IMR-90 (cell line): ENCODE data around the gene THADA. TPM values are rescaled to one million over a fixed set of nuclear protein-coding genes. Genes with fewer than 3 reads are reported as not detected.
"Not testable (repeated sequence)": the region's sequence is repeated elsewhere in the genome, so short reads cannot be mapped to it uniquely, and the experiment has no call there.

Source experiments
- ATAC-seq: fragments of 200-7000 bp; cut with Tn5 transposase; 2 replicates; pipeline ENCODE4 v1.9.1; 2020; ENCODE audit warnings: low read depth, mild to moderate bottlenecking, moderate library complexity
- BruUV-seq: library from RNA; stranded (reverse); fragments of 400-500 nt; replicated peaks from 2 replicates; lab custom pipeline; 2021; lab: Mats Ljungman, UMichigan
- CTCF ChIA-PET: fragments of 300-600 bp; formaldehyde crosslinking; extraction: SDS; loops from one replicate; lab custom pipeline; 2021; ENCODE audit warnings: antibody characterized with exemption; lab: Yijun Ruan, JAX
- POLR2A ChIA-PET: fragments of 300-600 bp; sonication (Branson Sonifier 250); formaldehyde crosslinking; loops from one replicate; lab custom pipeline; 2022; ENCODE audit warnings: antibody characterized with exemption; ENCODE audit not compliant: unreplicated experiment; lab: Charles Lee
- DNase-seq: peaks from one replicate; pipeline ENCODE4 v3.0.0; 2013
- H2AFZ ChIP-seq: replicated peaks from 2 replicates; pipeline ENCODE3; 2013; ENCODE audit warnings: low read length, mild to moderate bottlenecking; ENCODE audit not compliant: poor library complexity
- H2AK5ac ChIP-seq: 2 replicates; pipeline ENCODE4 v1.6.1; 2013; ENCODE audit warnings: low read depth, low read length, inconsistent platforms
- H2AK9ac ChIP-seq: replicated peaks from 2 replicates; pipeline ENCODE3; 2013; ENCODE audit warnings: mild to moderate bottlenecking, low read depth, low read length, moderate library complexity; ENCODE audit not compliant: poor library complexity
- H2BK120ac ChIP-seq: 2 replicates; pipeline ENCODE4 v1.6.1; 2013; ENCODE audit warnings: low read depth, low read length, inconsistent platforms
- H2BK15ac ChIP-seq: 3 replicates; pipeline ENCODE4 v1.6.1; 2013; ENCODE audit warnings: low read depth, low read length, inconsistent platforms
- H2BK20ac ChIP-seq: 2 replicates; pipeline ENCODE4 v1.6.1; 2013; ENCODE audit warnings: low read depth, mild to moderate bottlenecking, inconsistent platforms, low read length, moderate library complexity
- H2BK5ac ChIP-seq: 2 replicates; pipeline ENCODE4 v1.6.1; 2013; ENCODE audit warnings: mild to moderate bottlenecking, low read depth, low read length, inconsistent platforms; ENCODE audit not compliant: poor library complexity, severe bottlenecking
- H3K14ac ChIP-seq: replicated peaks from 2 replicates; pipeline ENCODE4 v1.6.1; 2013; ENCODE audit warnings: low read depth, low read length, inconsistent platforms
- H3K18ac ChIP-seq: 2 replicates; pipeline ENCODE4 v1.6.1; 2013; ENCODE audit warnings: low read depth, low read length, control low read depth
- H3K23ac ChIP-seq: 2 replicates; pipeline ENCODE4 v1.6.1; 2013; ENCODE audit warnings: low read depth, low read length, inconsistent platforms
- H3K27ac ChIP-seq: 2 replicates; pipeline ENCODE4 v1.5.1; 2013; ENCODE audit warnings: mild to moderate bottlenecking, control low read depth, low read length; ENCODE audit not compliant: insufficient read depth
- H3K27me3 ChIP-seq: 2 replicates; pipeline ENCODE4 v1.6.1; 2013; ENCODE audit warnings: low read length; ENCODE audit not compliant: control insufficient read depth, insufficient read depth
- H3K36me3 ChIP-seq: 2 replicates; pipeline ENCODE4 v1.6.1; 2013; ENCODE audit warnings: low read length, mixed read lengths; ENCODE audit not compliant: control insufficient read depth, insufficient read depth
- H3K4ac ChIP-seq: 2 replicates; pipeline ENCODE4 v1.6.1; 2013; ENCODE audit warnings: low read depth, low read length, inconsistent platforms
- H3K4me1 ChIP-seq: 2 replicates; pipeline ENCODE4 v1.6.1; 2013; ENCODE audit warnings: low read length, mixed read lengths; ENCODE audit not compliant: control insufficient read depth, insufficient read depth
- H3K4me2 ChIP-seq: 2 replicates; pipeline ENCODE4 v1.6.1; 2013; ENCODE audit warnings: low read depth, mild to moderate bottlenecking, control low read depth, low read length, moderate library complexity
- H3K4me3 ChIP-seq: 2 replicates; pipeline ENCODE4 v1.5.1; 2013; ENCODE audit warnings: low read depth, mild to moderate bottlenecking, control low read depth, low read length, moderate library complexity; ENCODE audit not compliant: insufficient read depth
- H3K56ac ChIP-seq: 2 replicates; pipeline ENCODE4 v1.6.1; 2013; ENCODE audit warnings: low read length, inconsistent platforms; ENCODE audit not compliant: insufficient read depth; ENCODE audit errors: extremely low read depth
- H3K79me1 ChIP-seq, 2 experiments: 2 replicates each; pipeline ENCODE4 v1.6.1; 2013; ENCODE audit warnings: low read length in 2 of 2, inconsistent platforms in 1 of 2, low read depth in 1 of 2
- H3K9ac ChIP-seq: 2 replicates; pipeline ENCODE4 v1.6.1; 2013; ENCODE audit warnings: low read depth, low read length, control low read depth
- H3K9me1 ChIP-seq: 2 replicates; pipeline ENCODE4 v1.6.1; 2013; ENCODE audit warnings: low read length, inconsistent platforms; ENCODE audit not compliant: insufficient read depth
- H3K9me3 ChIP-seq: 2 replicates; pipeline ENCODE4 v1.6.1; 2013; ENCODE audit warnings: low read length; ENCODE audit not compliant: control insufficient read depth, insufficient read depth
- H4K20me1 ChIP-seq: 2 replicates; pipeline ENCODE4 v1.6.1; 2013; ENCODE audit warnings: low read length, inconsistent platforms; ENCODE audit not compliant: insufficient read depth
- H4K5ac ChIP-seq: 2 replicates; pipeline ENCODE4 v1.6.1; 2013; ENCODE audit warnings: mild to moderate bottlenecking, low read depth, low read length, control low read depth
- H4K8ac ChIP-seq, 2 experiments: 2 replicates each; pipeline ENCODE4 v1.6.1; 2013; ENCODE audit warnings: low read depth in 2 of 2, low read length in 2 of 2, control low read depth in 1 of 2, inconsistent platforms in 1 of 2
- H4K91ac ChIP-seq: 2 replicates; pipeline ENCODE4 v1.6.1; 2013; ENCODE audit warnings: low read depth, low read length, inconsistent platforms; ENCODE audit not compliant: insufficient read depth
- WGBS, 2 experiments: methylation state at CpG; one replicate each; pipeline versions ENCODE4 v1.1.5 to v1.1.7; 2013; ENCODE audit warnings: missing lambda C conversion rate in 2 of 2; ENCODE audit not compliant: insufficient read length in 1 of 2; ENCODE audit errors: extremely low coverage in 2 of 2; 5-methylcytosine and 5-hydroxymethylcytosine counted together
- dilution Hi-C: fragments of 300-500 bp; cut with HindIII; formaldehyde crosslinking; loops from one replicate; pipeline ENCODE4 v1.14.3; 2018; ENCODE audit warnings: low sequenced_read_pairs; ENCODE audit not compliant: unreplicated experiment
- in situ Hi-C: fragments of 300-500 bp; cut with MboI; formaldehyde crosslinking; loops from 3 replicates; pipeline ENCODE4 v1.14.3; 2019; ENCODE audit warnings: low sequenced_read_pairs, inconsistent platforms, mixed read lengths
- intact Hi-C: fragments of 100-400 bp; cut with micrococcal nuclease; formaldehyde crosslinking; loops from 2 replicates; pipeline ENCODE4 v1.10.0; 2022
- polyA plus RNA-seq, 3 experiments: library from polyadenylated mRNA; depleted of rRNA; stranded (reverse); fragments of >200 nt; gene quantifications; 2 replicates each; pipeline ENCODE4 v1.2.3, GENCODE V29; 2012; ENCODE audit warnings: low replicate concordance in 1 of 3
- total RNA-seq: library from RNA; depleted of rRNA; stranded (reverse); fragments of >200 nt; gene quantifications from 2 replicates; pipeline ENCODE4 v1.2.3, GENCODE V29; 2012

Gene THADA
- total and polyA plus RNA-seq, 2 of the 4 experiments (the other 2 are of a cell fraction), result 10.5 to 21.3 TPM

GRCh38 chr2:43600596-43600995 lies 4.8 kb upstream of the THADA start:
- H3K9ac ChIP-seq, H3K36me3 ChIP-seq, H3K4me3 ChIP-seq, H3K14ac ChIP-seq, POLR2A ChIA-PET, H4K8ac ChIP-seq, H3K18ac ChIP-seq, H2AFZ ChIP-seq, H4K5ac ChIP-seq, CTCF ChIA-PET, intact Hi-C loops, H4K91ac ChIP-seq, H3K79me1 ChIP-seq, BruUV-seq, H3K23ac ChIP-seq, in situ Hi-C loops, ATAC-seq, H3K56ac ChIP-seq, H2BK5ac ChIP-seq, H2AK9ac ChIP-seq, H3K4me1 ChIP-seq, H2AK5ac ChIP-seq, H4K20me1 ChIP-seq, H3K4ac ChIP-seq, H3K27me3 ChIP-seq, H2BK15ac ChIP-seq, H3K4me2 ChIP-seq, DNase-seq, dilution Hi-C loops, H3K9me3 ChIP-seq, H3K27ac ChIP-seq, H2BK20ac ChIP-seq, H3K9me1 ChIP-seq, H2BK120ac ChIP-seq: not testable (repeated sequence)
- WGBS, 2 experiments, result no CpG with 5 or more reads among the region's 1 CpG
